K562 (cell line): ENCODE data around the gene KCNK6. TPM values are rescaled to one million over a fixed set of nuclear protein-coding genes. Genes with fewer than 3 reads are reported as not detected.
A peak's percentile ranks its signal among the peaks of the same experiment; 100 is the strongest.

Source experiments
- ADNP ChIP-seq: fragments of 200-800 bp; sonication (Bioruptor generic); IDR thresholded peaks from 2 replicates; pipeline ENCODE4 v1.6.1; 2016; ENCODE audit warnings: missing genetic modification characterization, missing compliant biosample characterization
- ATF1 ChIP-seq, 2 experiments: fragments of 450-650 bp in 1 of 2; IDR thresholded peaks; 2 replicates each; pipeline ENCODE4 v1.6.1; 2016; ENCODE audit warnings: missing compliant biosample characterization in 1 of 2, missing genetic modification characterization in 1 of 2
- BDP1 ChIP-seq: IDR thresholded peaks from 3 replicates; pipeline ENCODE4 v1.6.1; 2011; ENCODE audit not compliant: insufficient read length, insufficient read depth
- CC2D1A ChIP-seq: fragments of 450-650 bp; IDR thresholded peaks from 2 replicates; pipeline ENCODE4 v1.6.1; 2017; ENCODE audit warnings: mild to moderate bottlenecking
- CREM ChIP-seq: IDR thresholded peaks from 2 replicates; pipeline ENCODE4 v1.6.1; 2014; ENCODE audit warnings: antibody characterized with exemption, low read depth
- EGR1 ChIP-seq: fragments of 450-650 bp; conservative IDR thresholded peaks from 2 replicates; pipeline ENCODE4 v1.6.1; 2017; ENCODE audit warnings: mild to moderate bottlenecking
- ETV5 ChIP-seq: sonication (generic); formaldehyde crosslinking; IDR thresholded peaks from 2 replicates; pipeline ENCODE4 v1.4.0; 2020; ENCODE audit warnings: low read depth, mild to moderate bottlenecking, missing genetic modification reagents
- FOXK1 ChIP-seq: sonication (generic); formaldehyde crosslinking; IDR thresholded peaks from 2 replicates; pipeline ENCODE4 v1.8.0; 2022; ENCODE audit warnings: missing genetic modification reagents, mild to moderate bottlenecking, borderline replicate concordance
- HDGF ChIP-seq: fragments of 450-650 bp; IDR thresholded peaks from 2 replicates; pipeline ENCODE4 v1.6.1; 2016
- HNRNPK ChIP-seq: fragments of 200-400 bp; formaldehyde crosslinking; IDR thresholded peaks from one replicate; pipeline ENCODE4 v1.6.1; 2018; ENCODE audit warnings: mild to moderate bottlenecking, low read depth, low read length; ENCODE audit not compliant: poor library complexity, severe bottlenecking
- KAT7 ChIP-seq: sonication (generic); formaldehyde crosslinking; IDR thresholded peaks from 2 replicates; pipeline ENCODE4 v1.8.0; 2022; ENCODE audit warnings: missing genetic modification reagents, mild to moderate bottlenecking, borderline replicate concordance
- MCM5 ChIP-seq: fragments of 450-650 bp; IDR thresholded peaks from 2 replicates; pipeline ENCODE4 v1.6.1; 2016; ENCODE audit warnings: low read depth
- NRF1 ChIP-seq, 2 experiments: fragments of 450-650 bp; IDR thresholded peaks in 1 of 2; conservative IDR thresholded peaks in 1 of 2; 2 replicates each; pipeline ENCODE4 v1.6.1; 2014; ENCODE audit warnings: mild to moderate bottlenecking in 2 of 2
- PML ChIP-seq: IDR thresholded peaks from 2 replicates; pipeline ENCODE4 v1.6.1; 2012; ENCODE audit warnings: low read length, inconsistent platforms
- RBM14 ChIP-seq: fragments of 200-400 bp; formaldehyde crosslinking; IDR thresholded peaks from 2 replicates; pipeline ENCODE4 v1.6.1; 2018; ENCODE audit warnings: low read depth, mild to moderate bottlenecking, low read length, moderate library complexity, borderline replicate concordance; ENCODE audit not compliant: insufficient read depth
- SMAD1 ChIP-seq: fragments of 150-350 bp; IDR thresholded peaks from 2 replicates; pipeline ENCODE4 v1.6.1; 2014; ENCODE audit warnings: low read length, low read depth; ENCODE audit not compliant: partially characterized antibody
- SMARCE1 ChIP-seq: fragments of 450-650 bp; IDR thresholded peaks from 2 replicates; pipeline ENCODE4 v1.7.1; 2016; ENCODE audit warnings: mild to moderate bottlenecking
- TGIF2 ChIP-seq: sonication (generic); formaldehyde crosslinking; IDR thresholded peaks from 2 replicates; pipeline ENCODE4 v1.8.1; 2022; ENCODE audit warnings: mild to moderate bottlenecking, missing genetic modification reagents, moderate library complexity
- ZBTB17 ChIP-seq: fragments of 450-650 bp; formaldehyde crosslinking; IDR thresholded peaks from 2 replicates; pipeline ENCODE4 v1.4.0; 2020; ENCODE audit warnings: mild to moderate bottlenecking
- ZKSCAN1 ChIP-seq: fragments of 150-350 bp; IDR thresholded peaks from 2 replicates; pipeline ENCODE4 v1.6.1; 2016; ENCODE audit warnings: low read depth, low read length
- ZNF197 ChIP-seq: fragments of 200-800 bp; sonication (Bioruptor generic); IDR thresholded peaks from 2 replicates; pipeline ENCODE4 v1.6.1; 2016; ENCODE audit warnings: low read depth, missing genetic modification characterization, missing compliant biosample characterization
- ZNF23 ChIP-seq: fragments of 250-450 bp; sonication (Bioruptor Pico); IDR thresholded peaks from 2 replicates; pipeline ENCODE4 v1.4.0; 2020; ENCODE audit warnings: mild to moderate bottlenecking
- ZNF717 ChIP-seq: fragments of 250-450 bp; sonication (Bioruptor Pico); IDR thresholded peaks from 2 replicates; pipeline ENCODE4 v1.5.0; 2021
- ZNF764 ChIP-seq: fragments of 250-450 bp; sonication (Bioruptor Pico); IDR thresholded peaks from 2 replicates; pipeline ENCODE4 v1.4.0; 2020; ENCODE audit warnings: low read depth, mild to moderate bottlenecking, moderate library complexity
- ZNF766 ChIP-seq: fragments of 200-800 bp; sonication (Bioruptor generic); conservative IDR thresholded peaks from 2 replicates; pipeline ENCODE4 v1.6.1; 2016; ENCODE audit warnings: missing genetic modification characterization, missing compliant biosample characterization
- ZSCAN29 ChIP-seq: fragments of 450-650 bp; IDR thresholded peaks from 2 replicates; pipeline ENCODE4 v1.6.1; 2017
- polyA plus RNA-seq, 8 experiments: library from polyadenylated mRNA; depleted of rRNA in 4 of 8; stranded (reverse) in 5 of 8; unstranded in 3 of 8; fragments of >200 nt; fragmentation: Nextera tagmentation in 2 of 8; fragmentation: Illumina TruSeq in 1 of 8; extraction: Ambion mirVana in 2 of 8; extraction: Trizol in 1 of 8; gene quantifications; 2 replicates each; pipeline versions ENCODE4 v1.2.1 to v1.2.3, GENCODE V29; 2011 to 2014; ENCODE audit warnings: inconsistent platforms in 1 of 8, missing spikeins in 1 of 8
- total RNA-seq, 7 experiments: library from RNA; depleted of rRNA in 6 of 7; stranded (reverse); fragments of >200 nt in 6 of 7; fragmentation: Illumina TruSeq in 2 of 7; extraction: Trizol in 2 of 7; gene quantifications; 2 replicates each; pipeline versions ENCODE4 v1.2.1 to v1.2.3, GENCODE V29; 2011 to 2021; ENCODE audit warnings: low replicate concordance in 1 of 7
- TF ChIP-seq, protein P1 (sequence below): fragments of 450-650 bp; IDR thresholded peaks from 2 replicates; pipeline ENCODE4 v1.6.1; 2017; ENCODE audit warnings: antibody characterized with exemption
- TF ChIP-seq, protein P2 (sequence below): IDR thresholded peaks from 3 replicates; pipeline ENCODE4 v1.6.1; 2011; ENCODE audit warnings: borderline replicate concordance, mild to moderate bottlenecking, moderate library complexity; ENCODE audit not compliant: insufficient read length; ENCODE audit errors: extremely low read depth

The KCNK6 gene
- total and polyA plus RNA-seq, 9 of the 15 experiments (the other 6 are each of a cell fraction or from before 2014, with no cell fraction given), result 0.05 to 0.42 (median 0.15) TPM

DNA sequence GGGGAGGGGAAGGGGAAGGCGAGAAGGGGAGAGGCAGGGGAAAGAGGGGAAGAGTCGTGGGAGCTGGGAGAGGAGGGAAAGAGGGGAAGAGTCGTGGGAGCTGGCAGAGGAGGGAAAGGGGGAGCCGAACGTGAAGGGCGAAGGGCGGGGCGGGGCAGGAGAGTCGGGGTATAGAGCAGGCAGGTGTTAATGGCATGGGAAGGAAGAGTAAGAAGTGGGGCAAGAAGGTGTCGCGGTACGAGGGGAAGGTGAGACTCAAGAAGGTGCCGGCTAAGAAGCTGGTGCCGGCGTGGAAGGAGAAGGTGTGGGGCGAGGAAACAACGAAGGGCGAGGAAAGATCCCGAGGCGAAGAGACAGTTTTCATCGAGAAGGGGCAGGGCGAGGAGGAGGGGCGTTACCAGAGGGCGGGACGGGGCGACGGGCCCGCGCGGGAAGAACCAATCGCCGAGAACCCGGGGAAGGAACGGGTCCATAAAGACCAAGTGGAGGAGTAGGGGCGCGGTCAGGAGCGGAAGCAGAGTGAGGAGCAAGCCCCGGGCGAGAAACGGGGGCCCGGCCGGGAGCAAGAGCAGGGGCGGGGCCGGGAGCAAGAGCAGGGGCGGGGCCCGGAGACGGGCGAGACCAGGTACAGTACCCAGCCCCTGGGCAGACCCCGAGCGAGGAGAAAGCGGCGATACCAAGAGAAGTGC, 16.4 kb downstream of the KCNK6 start (continued):
- no peak for TF ChIP-seq SMAD1
- no peak for TF ChIP-seq ZNF23
- peak; percentile 64 for TF ChIP-seq CREM
- no peak for TF ChIP-seq ZNF197 (CRISPR knock-in tag)
- TF ChIP-seq, protein P1, sequence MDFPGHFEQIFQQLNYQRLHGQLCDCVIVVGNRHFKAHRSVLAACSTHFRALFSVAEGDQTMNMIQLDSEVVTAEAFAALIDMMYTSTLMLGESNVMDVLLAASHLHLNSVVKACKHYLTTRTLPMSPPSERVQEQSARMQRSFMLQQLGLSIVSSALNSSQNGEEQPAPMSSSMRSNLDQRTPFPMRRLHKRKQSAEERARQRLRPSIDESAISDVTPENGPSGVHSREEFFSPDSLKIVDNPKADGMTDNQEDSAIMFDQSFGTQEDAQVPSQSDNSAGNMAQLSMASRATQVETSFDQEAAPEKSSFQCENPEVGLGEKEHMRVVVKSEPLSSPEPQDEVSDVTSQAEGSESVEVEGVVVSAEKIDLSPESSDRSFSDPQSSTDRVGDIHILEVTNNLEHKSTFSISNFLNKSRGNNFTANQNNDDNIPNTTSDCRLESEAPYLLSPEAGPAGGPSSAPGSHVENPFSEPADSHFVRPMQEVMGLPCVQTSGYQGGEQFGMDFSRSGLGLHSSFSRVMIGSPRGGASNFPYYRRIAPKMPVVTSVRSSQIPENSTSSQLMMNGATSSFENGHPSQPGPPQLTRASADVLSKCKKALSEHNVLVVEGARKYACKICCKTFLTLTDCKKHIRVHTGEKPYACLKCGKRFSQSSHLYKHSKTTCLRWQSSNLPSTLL, result peak; percentile 57; the same call in 1 of the 2 replicates
- no peak for TF ChIP-seq ZBTB17 (CRISPR knock-in tag)
- TF ChIP-seq ZKSCAN1, result 0 out of 2 replicates have a peak, but pooled peaks have one; percentile 4
- TF ChIP-seq ZNF764 (CRISPR knock-in tag), result no peak
- no peak for TF ChIP-seq HDGF
- TF ChIP-seq NRF1 (conservative IDR thresholded peaks at IDR 0.05 in 1 of 2, IDR thresholded peaks at IDR 0.05 in 1 of 2), result no peak; a peak in 1 of 4 replicates
- no peak for TF ChIP-seq TGIF2 (CRISPR knock-in tag)
- TF ChIP-seq PML, result no peak
- no peak for TF ChIP-seq ATF1 (CRISPR knock-in tag; IDR thresholded peaks at IDR 0.05)
- peak; percentile 6 for TF ChIP-seq ATF1 (tag; IDR thresholded peaks at IDR 0.05)
- no peak for TF ChIP-seq HNRNPK
- TF ChIP-seq EGR1, result no peak
- TF ChIP-seq ZNF766 (CRISPR knock-in tag), result no peak
- TF ChIP-seq CC2D1A, result peak; percentile 17
- TF ChIP-seq, protein P2, sequence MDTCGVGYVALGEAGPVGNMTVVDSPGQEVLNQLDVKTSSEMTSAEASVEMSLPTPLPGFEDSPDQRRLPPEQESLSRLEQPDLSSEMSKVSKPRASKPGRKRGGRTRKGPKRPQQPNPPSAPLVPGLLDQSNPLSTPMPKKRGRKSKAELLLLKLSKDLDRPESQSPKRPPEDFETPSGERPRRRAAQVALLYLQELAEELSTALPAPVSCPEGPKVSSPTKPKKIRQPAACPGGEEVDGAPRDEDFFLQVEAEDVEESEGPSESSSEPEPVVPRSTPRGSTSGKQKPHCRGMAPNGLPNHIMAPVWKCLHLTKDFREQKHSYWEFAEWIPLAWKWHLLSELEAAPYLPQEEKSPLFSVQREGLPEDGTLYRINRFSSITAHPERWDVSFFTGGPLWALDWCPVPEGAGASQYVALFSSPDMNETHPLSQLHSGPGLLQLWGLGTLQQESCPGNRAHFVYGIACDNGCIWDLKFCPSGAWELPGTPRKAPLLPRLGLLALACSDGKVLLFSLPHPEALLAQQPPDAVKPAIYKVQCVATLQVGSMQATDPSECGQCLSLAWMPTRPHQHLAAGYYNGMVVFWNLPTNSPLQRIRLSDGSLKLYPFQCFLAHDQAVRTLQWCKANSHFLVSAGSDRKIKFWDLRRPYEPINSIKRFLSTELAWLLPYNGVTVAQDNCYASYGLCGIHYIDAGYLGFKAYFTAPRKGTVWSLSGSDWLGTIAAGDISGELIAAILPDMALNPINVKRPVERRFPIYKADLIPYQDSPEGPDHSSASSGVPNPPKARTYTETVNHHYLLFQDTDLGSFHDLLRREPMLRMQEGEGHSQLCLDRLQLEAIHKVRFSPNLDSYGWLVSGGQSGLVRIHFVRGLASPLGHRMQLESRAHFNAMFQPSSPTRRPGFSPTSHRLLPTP, result no peak
- no peak for TF ChIP-seq BDP1
- no peak for TF ChIP-seq KAT7 (CRISPR knock-in tag)
- peak; percentile 69; the same call in 1 of the 2 replicates for TF ChIP-seq ETV5
- TF ChIP-seq FOXK1 (CRISPR knock-in tag), result no peak
- TF ChIP-seq MCM5, result no peak
- TF ChIP-seq ZNF717 (CRISPR knock-in tag), result no peak
- TF ChIP-seq ZSCAN29, result no peak
- no peak for TF ChIP-seq SMARCE1
- no peak for TF ChIP-seq RBM14
- TF ChIP-seq ADNP (tag), result no peak
